Mucosa of gallbladder (tissue), 1 donor: ENCODE data around the gene CARD19. TPM values are rescaled to one million over a fixed set of nuclear protein-coding genes. Genes with fewer than 3 reads are reported as not detected.

Experiments used
- DNase-seq: peaks from one replicate; pipeline ENCODE4 v3.0.0-alpha.2; 2020; ENCODE audit warnings: low spot score
- total RNA-seq: library from RNA; stranded (reverse); gene quantifications from one replicate; pipeline ENCODE4 v1.2.1, GENCODE V29; 2021
- donor health status: DM: no; HTN: no; CAD: no.

CARD19 gene
- total RNA-seq, 1 donor from 2014 or later = 45.2 TPM

DNA sequence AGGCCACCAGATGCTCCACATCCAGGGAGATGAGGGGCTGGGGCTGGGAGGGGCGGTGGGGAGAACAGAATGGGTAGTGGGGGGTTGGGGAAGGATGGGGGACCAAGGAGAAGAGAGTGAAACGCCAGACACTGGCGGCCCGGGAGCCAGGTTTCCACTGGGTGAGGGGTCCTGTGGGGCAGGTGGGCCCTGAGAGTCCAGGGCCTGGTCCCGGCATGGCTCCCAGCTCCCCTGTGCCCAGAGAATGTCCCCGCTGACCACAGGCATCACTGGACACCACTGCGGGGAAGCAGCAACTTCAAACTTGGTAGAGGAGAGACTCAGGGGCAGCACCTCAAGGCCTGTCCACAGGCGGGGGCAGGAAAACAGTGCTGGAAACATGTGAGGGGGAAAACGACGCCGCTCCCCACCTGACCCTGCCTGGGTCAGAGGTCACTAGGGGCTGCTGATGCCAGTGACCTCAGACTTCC is 24.9 kb downstream of the CARD19 start:
- DNase-seq = no peak

DNA sequence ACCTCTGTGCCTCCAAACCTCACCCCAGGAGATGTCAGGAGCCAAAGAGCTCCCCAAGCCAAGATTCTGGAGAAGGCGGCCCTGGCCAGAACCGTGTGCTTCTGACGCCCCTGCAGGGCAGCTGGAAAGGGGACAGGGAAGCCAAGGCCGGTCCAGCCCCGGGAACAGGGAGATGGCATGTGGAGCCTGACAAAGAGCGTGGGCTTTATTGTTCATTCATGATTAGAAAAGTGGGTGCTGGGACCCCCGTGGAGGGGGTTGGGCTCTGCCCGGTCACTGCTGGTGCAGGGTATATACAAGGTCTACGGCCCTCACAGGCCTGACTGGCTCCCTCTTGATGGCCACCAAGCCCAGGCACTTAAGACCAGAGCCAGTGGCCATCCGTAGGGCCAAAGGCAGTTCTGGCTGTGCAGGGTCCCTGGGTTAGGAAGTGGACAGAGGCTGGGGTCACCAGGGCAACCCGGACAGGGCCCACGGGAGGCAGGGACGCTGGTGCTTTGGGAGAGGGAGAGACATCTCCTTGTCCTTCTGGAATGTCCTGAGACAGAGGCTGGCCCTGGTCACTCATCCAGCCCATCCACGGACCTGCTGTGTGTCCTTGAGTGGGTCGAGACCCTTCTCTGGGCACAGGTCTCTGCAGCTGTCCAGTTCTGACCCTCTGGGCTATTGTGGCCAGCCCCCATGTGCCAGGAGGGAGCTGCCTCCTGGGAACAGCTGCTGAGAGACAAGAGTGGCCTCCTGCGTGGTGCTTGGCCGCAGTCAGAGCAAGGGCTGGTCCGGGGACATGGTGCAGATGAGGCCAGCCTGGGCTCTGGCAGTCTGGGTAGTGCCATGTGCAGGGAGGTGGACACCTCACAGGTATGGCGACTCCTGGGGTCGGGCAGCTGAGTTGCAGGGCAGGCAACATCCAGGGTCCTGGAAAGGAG is 25.6 kb downstream of the CARD19 start:
- DNase-seq = no peak

DNA sequence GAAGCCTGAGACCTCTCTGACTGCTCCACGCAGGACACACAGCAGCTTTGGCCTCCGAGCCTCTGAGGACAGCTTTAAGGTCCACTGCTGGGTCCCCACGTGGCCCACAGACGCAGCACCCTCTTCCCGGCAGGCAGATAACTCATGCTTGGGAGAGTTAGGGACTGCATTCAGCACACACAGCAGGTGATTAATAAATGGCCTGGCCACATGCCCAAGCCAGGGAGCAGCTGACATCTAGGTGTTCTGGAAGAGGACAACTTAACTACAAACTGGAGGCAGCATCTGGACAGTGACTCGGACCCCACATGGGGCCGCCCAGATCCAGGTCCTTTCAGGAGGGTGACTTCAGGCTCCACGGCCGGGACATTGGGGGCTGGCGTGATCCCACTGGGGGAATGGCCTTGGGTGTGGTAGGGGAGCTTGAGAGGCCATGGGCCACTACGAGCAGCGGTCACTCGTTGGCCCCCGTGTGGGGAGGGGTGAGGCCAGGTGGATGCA is 26.8 kb downstream of the CARD19 start:
- DNase-seq = no peak

DNA sequence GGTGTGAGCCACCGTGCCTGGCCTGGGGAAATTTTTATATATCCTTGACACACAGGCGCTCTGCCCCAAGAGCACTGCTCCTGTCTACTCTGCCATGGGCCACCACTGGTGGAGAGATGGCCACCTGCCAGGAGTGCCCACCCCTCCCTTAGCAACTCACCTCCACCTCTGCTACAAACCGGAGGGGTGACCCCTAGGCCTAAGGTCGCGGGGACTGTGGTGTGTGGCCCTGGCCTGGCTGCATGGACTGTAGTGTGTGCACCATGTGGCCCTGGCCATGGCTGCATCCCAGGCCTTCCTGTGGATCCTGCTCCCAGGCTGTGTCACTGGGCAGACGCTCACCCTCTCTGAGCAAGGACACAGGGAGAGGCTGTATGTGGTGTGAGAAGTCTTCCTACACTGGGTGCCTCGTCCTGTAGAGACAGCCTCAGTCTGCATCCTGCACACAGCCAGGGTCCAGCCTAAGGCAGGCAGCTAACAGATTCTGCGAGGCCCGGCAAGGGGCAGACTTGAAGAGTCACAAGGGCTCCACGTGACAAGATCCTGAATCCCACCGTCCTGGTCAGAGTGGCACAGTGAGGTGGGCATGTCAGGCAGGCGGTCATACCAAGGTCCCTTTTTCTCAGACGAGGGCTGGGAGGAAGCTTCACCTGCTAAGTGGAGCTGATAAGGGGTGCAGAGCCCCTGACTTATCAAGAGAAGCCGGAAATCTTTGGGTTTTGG is 27.7 kb downstream of the CARD19 start:
- DNase-seq = no peak

DNA sequence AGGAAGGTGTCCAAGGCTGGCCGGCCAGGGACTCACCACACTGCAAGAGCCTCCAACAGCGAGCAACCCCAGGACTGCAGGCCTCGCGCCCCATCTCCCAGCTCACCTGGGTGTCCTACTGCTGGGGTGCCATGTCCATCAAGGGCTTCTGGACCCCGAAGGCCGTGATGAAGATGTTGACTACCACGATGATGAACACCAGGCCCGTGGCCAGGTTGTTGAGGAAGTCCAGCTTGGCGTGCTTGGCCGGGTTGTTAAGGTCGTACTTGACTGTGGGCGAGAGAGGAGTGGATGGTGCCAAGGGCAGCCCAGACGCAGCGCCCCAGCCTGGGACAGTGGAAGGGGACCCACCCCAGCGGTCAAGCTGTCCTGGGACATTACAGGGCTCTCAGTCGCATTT is 28.8 kb downstream of the CARD19 start:
- no peak for DNase-seq

DNA sequence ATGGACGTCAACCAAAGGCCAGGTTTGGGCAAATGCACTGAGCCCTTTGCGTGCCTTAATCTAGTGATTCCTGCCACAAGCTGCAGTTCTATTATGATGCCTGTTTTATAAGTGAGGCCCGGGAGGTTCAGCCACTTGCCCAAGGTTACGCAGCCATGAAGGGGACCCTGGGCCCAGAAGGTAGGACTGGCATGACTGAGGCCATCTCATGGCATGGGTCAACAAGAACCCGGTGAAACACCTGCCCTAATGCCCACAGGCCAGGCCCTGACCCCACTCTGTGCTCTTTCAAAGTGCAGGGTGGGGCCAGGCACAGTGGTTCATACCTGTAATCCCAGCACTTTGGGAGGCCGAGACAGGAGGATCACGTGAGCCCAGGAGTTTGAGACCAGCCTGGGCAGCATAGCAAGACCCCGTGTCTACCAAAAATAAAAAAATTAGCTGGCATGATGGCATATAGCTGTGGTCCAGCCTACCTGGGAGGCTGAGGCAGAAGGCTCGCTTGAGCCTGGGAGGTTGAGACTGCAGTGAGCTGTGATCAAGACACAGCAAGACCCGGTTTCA is 29.4 kb downstream of the CARD19 start:
- no peak for DNase-seq

DNA sequence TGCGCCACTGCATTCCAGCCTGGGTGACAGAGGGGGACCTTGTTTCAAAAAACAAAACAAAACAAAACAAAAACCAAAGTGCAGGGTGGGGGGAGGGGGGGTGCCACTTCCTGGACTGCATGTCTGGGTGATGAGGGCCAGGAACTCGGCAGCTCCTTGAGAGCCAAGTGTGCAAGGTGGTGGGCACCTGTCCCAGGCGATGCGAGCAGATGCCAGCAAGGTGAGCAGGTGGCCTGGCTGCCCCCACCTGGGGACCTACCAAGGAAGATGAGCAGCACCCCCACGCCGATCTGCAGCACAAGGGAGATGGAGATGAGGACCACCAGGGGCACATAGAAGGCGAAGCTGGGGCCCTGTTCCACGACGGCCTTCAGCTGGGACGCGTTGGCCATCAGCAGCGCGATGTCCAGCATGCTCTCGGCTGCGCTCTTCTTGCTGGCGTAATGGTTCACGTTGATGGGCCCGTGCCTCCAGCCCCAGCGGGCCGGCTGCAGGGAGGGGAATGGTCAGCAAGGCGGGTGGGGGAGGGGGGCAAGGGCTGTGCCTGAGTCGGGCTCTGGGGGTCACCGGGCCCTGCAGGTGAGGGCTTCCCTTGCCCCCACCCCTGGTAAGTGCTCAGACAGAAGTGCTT is 30.2 kb downstream of the CARD19 start:
- no peak for DNase-seq

DNA sequence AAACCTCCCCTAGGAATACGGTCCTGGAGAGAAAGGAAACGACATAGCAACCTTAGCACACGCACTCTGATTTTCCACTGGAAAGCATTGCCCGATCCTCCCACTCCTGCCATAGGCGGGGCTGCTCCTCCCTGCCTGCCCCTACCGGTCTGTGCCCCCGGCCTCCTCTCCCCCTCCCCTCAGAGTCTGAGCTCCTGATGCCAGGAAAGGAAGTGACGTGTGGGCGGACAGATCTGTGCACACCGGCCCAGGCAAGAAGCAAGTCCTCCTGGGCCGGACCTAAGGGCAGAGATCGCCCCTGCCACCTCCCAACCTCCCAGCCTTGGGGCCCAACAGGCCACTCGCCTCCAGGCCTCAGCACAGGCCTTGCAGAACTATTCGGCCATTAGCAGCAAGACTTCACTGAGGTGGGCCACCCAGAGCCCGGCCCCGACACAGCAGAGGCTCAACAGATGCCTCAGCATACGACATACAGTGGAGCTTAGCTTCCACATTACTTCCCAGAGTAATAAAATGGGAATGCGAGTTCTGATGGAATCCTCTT is 30.9 kb downstream of the CARD19 start:
- DNase-seq = no peak

DNA sequence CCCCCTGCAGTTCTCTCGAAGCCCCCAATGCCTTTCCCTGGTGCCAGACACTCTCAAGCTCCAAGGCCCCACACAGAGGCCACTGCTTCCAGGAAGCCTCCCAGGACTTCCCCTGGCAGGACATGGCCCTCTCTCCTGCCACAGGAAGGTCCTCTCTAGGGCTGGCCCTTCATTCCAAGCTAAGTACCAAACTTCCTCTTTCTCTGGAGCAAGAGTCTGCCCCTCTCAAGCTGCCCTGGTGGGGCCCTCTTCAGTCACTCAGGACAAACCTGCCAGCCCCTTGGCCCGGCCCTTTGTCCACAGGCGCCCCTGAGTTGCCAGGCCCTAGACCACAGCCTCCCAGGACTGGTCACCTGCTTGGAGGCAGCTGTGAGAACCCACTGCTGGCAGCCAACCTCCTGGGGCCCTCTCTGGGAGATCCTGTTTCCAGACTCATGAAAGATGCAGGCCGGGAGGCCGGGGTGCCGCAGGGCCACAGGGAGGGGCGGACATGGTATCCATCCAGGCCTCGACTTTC is 31.4 kb downstream of the CARD19 start:
- DNase-seq = no peak

DNA sequence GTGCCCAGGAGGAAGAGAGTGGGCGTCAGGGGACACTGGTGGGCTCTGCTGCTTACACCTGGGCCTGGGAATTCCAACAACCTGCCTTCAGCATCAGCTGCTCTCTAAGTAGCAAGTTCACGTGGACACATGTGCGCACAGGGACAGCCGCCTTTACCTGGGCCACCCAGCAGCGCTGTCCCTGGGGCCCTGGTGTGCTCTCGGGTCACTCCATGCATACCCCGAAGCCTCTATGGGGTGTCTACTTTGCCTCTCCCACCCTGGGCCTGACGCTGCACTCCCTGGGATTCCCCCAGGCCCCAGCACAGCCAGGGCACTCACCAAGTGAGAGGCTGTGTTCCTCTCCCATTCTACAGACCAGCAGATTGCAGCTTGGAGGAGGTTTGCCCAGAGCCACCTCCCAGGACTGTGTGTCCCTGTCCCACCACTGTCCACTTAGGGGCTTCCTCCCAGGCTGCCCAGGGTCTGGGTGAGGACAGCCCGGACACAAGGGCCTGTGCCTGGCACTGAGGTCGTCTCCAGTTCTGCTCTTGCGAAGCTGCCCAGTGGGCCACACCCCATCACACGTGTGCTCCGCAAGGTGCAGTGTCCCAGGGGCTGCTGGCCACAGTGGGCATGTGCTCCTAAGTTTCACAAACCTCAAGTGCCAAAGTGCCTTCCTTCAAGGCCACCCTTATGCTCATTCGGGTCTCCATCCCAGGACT is 32.1 kb downstream of the CARD19 start:
- DNase-seq = no peak

DNA sequence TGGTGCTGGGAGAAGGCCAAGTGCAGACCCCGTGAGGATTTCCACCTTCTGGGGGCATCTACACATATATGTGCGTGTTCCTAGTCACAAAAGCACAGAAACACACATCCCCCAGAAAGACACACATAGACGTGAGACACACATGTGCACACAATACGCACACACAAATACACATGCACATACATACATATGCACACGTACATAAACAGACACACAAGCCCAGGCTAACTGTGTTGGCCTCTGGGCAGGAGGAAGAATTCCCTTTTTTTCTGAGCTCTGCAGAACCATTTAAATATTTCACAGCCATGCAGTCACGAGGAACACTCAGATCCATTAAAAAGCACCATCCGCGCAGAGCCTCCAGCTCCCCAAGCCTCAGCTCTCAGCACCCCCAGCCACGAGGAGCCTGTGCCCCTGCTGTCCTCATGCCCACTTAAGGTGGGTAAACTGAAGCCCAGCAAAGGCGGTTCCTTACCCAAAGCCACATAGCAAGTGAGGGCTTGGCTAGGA is 32.8 kb downstream of the CARD19 start:
- no peak for DNase-seq

DNA sequence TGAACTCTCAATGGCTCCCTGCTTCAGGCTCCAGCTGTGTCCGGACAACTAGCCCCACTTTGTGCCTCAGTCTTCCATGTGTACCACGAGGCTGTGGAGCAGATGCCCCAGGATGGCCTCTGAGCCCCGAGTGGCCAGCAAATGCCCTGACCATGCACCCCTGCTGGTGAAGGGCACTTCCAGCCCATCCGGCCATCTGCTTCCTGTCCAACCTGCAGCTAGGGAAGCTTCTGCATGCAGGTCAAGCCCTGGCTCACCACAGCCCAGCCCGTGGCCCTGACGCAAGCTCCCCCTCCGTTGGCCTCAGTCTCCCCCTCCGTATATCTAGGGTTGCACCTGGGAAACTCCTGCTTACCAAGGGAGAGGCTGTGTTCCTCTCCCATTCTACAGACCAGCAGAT is 33.3 kb downstream of the CARD19 start:
- DNase-seq = no peak

DNA sequence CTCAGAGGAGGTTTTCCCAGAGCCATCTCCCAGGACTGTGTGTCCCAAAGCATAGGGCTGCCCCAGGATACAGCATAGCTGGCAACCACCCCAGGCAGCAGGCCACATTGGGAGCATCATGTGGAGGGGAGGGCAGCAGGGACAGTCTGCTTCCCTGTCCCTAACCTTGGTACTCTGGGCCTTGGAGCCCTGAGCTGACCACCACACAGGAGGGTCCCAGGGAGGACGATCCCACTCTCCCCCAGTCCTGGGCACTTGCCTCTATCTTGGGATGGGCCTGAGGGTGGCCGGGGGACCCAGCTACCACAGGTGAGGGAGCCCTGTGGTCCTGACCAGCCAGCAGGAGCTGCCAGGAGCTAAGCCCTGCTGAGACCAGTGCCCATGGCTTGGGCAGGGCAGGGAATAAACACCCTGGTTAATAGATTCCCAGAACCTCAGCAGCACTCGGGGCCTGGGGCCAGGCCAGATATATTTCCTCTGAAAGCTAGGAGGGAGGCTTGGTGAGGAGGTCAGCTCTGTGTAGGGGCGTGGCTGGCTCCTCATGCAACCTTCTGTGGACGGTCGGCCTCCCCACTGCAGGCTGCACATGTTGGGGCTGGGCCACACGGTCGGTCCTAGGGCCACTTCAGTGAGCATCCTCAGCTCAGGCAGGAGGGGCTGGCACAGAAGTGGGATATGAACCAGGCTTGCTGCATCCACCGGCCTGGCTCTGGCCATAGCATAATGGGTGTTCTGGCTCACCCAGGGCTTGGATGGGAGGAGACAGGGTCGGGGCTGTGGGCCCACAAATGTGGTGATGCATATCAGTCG is 33.9 kb downstream of the CARD19 start:
- no peak for DNase-seq

DNA sequence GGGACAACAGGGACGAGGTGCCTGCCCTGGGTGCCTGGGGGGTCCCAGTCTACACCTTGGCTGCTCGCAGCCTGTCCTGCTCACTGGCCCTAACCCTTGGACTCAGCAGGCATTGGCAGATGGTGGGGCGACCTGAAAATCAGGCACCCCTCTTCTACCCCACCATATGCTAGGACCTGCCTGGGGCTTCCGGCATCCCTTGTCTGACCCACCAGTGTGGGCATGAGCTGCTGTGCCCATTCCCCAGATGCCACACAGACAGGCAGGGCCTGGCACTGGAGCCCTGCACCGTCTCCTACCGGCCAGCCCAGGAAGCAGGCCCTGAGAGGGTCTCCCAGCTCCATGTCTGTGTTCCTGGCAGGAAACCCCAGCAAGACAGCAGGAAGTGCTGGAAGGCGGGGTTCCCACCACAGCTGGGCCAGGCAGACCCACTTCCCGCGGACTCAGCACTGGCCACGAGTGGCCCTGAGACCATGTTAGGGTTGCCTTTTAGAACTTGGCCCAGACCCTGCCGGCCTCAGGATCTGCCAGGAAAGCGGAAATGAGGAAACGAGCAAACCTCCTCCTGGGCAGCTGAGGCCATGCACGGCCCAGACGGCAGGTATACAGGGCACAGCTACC is 35.0 kb downstream of the CARD19 start:
- DNase-seq = no peak

DNA sequence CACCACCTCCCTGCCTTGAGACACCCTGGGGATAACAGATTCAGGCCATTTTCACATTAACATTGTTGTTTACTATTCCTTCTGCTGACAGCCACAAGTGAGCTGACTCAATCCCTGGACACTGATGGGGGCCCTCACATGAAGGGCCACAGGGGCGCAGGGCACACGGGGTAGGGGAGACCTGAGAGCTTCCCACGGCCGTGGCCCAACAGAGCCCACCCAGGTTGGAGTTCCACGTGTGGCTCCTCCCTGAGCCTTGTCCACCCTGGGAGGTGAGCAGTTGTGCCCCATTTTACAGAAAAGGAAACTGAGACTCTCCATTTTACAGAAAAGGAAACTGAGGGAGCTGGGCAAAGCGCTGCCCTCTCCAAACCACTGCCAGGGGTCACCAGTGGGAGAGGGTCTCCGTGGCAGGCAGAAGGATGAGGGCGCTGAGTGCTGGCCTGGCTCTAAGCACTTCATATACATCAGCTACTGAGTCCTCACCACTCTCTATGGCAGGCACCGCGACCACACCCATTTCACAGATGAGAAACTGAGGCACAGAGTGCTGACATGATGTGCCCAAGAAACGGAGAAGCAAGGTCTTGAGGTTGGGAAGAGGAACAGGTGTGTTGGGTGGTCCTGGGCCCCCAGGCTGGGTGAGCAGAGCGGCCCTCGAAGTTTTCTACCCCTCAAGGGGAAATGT is 35.7 kb downstream of the CARD19 start:
- DNase-seq = no peak

DNA sequence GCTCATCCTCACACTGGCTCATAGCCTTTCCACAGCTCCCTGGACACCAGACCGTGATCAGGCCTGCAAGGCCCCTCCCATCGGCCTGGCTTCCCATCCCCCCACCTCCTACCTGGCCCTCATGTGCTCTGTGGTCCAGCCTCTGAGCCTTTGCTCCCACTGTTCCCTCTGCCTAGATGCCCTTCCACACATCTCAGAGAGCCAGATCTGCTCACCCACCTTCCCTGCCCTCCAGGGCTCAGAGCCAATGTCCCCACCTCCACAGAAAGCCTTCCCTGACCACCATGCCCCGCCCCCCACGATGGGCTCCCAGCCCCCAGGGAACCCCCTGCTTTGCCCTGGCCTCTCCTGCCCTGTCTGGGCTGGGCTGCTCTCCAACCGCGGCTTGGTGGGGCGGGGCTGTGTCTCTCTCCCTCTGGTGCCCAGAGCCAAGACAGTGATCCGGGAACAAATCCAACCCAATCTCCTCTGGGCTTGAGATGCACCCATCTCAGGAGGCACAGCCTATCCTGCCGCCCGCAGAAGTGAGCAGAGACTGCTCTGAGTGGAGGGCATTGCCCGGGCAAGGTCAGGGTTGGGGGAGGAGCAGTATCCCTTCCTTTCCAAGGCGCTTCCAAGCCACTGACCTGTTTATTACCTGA is 36.4 kb downstream of the CARD19 start:
- peak; percentile 63 for DNase-seq

DNA sequence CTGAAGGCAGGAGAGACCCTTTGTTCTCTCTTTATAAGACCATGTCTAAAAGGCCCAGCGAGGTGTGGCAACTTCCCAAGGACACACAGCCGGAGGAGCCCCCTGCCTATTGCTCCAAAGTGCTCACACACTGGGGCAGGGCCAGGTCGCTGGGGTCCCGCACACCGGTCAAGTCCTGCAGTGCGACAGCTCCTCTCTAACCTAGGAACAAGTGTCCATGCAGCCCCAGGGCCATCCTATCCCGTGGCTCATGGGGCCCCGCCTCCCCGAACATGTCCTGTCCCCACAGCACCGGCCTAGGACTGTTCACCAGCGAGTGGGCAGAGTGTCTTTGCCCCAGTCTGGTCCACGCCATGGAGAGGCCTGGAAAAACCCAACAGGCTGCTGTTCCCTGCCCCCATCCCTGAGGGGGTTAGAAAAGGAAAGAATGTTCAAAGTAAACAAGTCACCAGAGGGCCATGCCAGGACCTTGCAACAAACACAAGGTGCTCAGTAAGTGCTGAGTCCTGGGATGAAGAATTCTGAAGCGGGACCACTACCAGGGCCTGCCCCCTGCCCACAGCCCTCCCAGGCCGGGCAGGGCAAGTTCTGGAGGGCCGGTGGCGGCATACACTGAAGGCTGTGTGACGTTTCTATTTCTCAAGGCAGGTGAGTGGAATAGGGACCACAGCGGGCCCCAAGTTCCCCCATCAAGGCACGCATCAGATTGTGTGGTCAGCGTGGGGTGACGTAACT is 37.1 kb downstream of the CARD19 start:
- DNase-seq = no peak

DNA sequence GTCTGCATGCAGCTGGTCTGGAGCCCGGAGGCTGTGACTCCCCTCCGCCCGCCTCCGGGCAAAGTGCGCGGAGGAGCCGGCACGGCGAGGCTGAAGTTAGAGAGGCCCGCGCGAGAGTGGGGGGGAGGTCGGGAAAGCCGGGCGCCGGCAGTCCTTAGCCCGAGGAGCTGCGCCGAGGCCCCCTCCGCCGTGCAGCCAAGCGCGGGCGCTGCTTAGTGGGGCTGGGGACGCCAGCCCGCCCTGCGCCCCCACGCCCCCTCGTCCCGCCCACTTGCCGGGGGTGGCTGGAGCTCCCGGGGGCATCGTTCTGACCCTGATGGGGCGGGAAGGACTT is 37.6 kb downstream of the CARD19 start:
- DNase-seq = peak; percentile 81
